HepG2 (cell line): ENCODE data around the gene ROPN1B. TPM values are rescaled to one million over a fixed set of nuclear protein-coding genes. Genes with fewer than 3 reads are reported as not detected.

Experiments
- ATAC-seq: fragments of 200-7000 bp; cut with Tn5 transposase; 3 replicates; pipeline ENCODE4 v1.9.1; 2020; ENCODE audit warnings: mild to moderate bottlenecking, moderate library complexity
- BruUV-seq: library from RNA; stranded (reverse); fragments of 400-500 nt; replicated peaks from 2 replicates; lab custom pipeline; 2021; lab: Mats Ljungman, UMichigan
- CTCF ChIA-PET: fragments of 300-600 bp; formaldehyde crosslinking; extraction: SDS; loops from one replicate; lab custom pipeline; 2021; ENCODE audit warnings: low total read pairs, inconsistent platforms, low intra/inter-chr PET ratio; lab: Yijun Ruan, JAX
- POLR2A ChIA-PET: fragments of 350-600 bp; sonication (Branson Sonifier 250); formaldehyde crosslinking; loops from one replicate; lab custom pipeline; 2020; ENCODE audit warnings: antibody characterized with exemption, inconsistent platforms; lab: Yijun Ruan, JAX
- DNase-seq: peaks from one replicate; pipeline ENCODE4 v3.0.0-alpha.2; 2015; ENCODE audit warnings: low spot score
- FAIRE-seq: peaks from 3 replicates; lab custom pipeline; 2011; peaks lifted over from hg19 to GRCh38; lab: Jason Lieb, UNC
- H2AFZ ChIP-seq: one replicate; pipeline ENCODE4 v1.6.1; 2011; ENCODE audit warnings: low read length, inconsistent platforms
- H3K27ac ChIP-seq: fragments of 300-600 bp; 3 replicates; pipeline ENCODE4 v1.8.0; 2011; ENCODE audit warnings: mixed run types, mild to moderate bottlenecking, mixed read lengths, low read length, inconsistent platforms; ENCODE audit not compliant: insufficient read depth; ENCODE audit errors: extremely low read length
- H3K27me3 ChIP-seq, 2 experiments: fragments of 200-600 bp in 1 of 2; 2 replicates in 1 of 2; 3 replicates in 1 of 2; pipeline versions ENCODE4 v1.6.0 to v1.8.0; 2011; ENCODE audit warnings: low read length in 2 of 2, mild to moderate bottlenecking in 2 of 2, moderate library complexity in 2 of 2, inconsistent platforms in 1 of 2; ENCODE audit not compliant: insufficient read depth in 2 of 2, control insufficient read depth in 1 of 2
- H3K36me3 ChIP-seq, 2 experiments: fragments of 200-600 bp in 1 of 2; replicated peaks in 1 of 2; 2 replicates in 1 of 2; 3 replicates in 1 of 2; pipeline versions ENCODE4 v1.5.1 to v1.8.0; 2011; ENCODE audit warnings: low read length in 2 of 2, inconsistent platforms in 1 of 2; ENCODE audit not compliant: insufficient read depth in 2 of 2, control insufficient read depth in 1 of 2
- H3K4me1 ChIP-seq: 2 replicates; pipeline ENCODE4 v1.5.1; 2012; ENCODE audit warnings: low read length, inconsistent platforms; ENCODE audit not compliant: insufficient read depth
- H3K4me2 ChIP-seq: 2 replicates; pipeline ENCODE4 v1.6.0; 2011; ENCODE audit warnings: low read depth, low read length, inconsistent platforms
- H3K4me3 ChIP-seq, 3 experiments: fragments of 200-600 bp in 1 of 3; sonication (generic), shearing (Covaris generic) in 1 of 3; replicated peaks in 1 of 3; 2 replicates each; pipeline ENCODE4 v1.5.1; 2011 to 2016; ENCODE audit warnings: low read length in 3 of 3, inconsistent platforms in 2 of 3, low read depth in 2 of 3, mild to moderate bottlenecking in 2 of 3, control low read depth in 1 of 3, mixed read lengths in 1 of 3; ENCODE audit not compliant: insufficient read depth in 1 of 3
- H3K79me2 ChIP-seq: one replicate; pipeline ENCODE4 v1.6.1; 2011; ENCODE audit warnings: low read length, inconsistent platforms; ENCODE audit not compliant: insufficient read depth
- H3K9ac ChIP-seq: 2 replicates; pipeline ENCODE4 v1.6.0; 2011; ENCODE audit warnings: mild to moderate bottlenecking, low read depth, low read length, inconsistent platforms; ENCODE audit not compliant: insufficient read depth
- H3K9me3 ChIP-seq: 2 replicates; pipeline ENCODE4 v1.5.1; 2012; ENCODE audit warnings: mild to moderate bottlenecking, low read length
- H4K20me1 ChIP-seq: 2 replicates; pipeline ENCODE4 v1.6.0; 2011; ENCODE audit warnings: inconsistent platforms, mild to moderate bottlenecking, low read length, moderate library complexity; ENCODE audit not compliant: insufficient read depth
- AHR ChIP-seq: IDR thresholded peaks from 2 replicates; pipeline ENCODE4 v1.6.1; 2018; ENCODE audit warnings: missing genetic modification reagents, missing compliant biosample characterization
- FOXC1 ChIP-seq: sonication (generic); formaldehyde crosslinking; IDR thresholded peaks from 2 replicates; pipeline ENCODE4 v1.8.0; 2022; ENCODE audit warnings: mild to moderate bottlenecking, missing genetic modification reagents, borderline replicate concordance
- POGK ChIP-seq: sonication (generic); formaldehyde crosslinking; conservative IDR thresholded peaks from 2 replicates; pipeline ENCODE4 v1.8.0; 2022; ENCODE audit warnings: mild to moderate bottlenecking, moderate library complexity, missing genetic modification reagents
- POLR2AphosphoS5 ChIP-seq: IDR thresholded peaks from 2 replicates; pipeline ENCODE4 v1.6.1; 2012; ENCODE audit warnings: low read depth, low read length
- ZNF30 ChIP-seq: sonication (generic); formaldehyde crosslinking; IDR thresholded peaks from 2 replicates; pipeline ENCODE4 v1.5.0; 2020; ENCODE audit warnings: mild to moderate bottlenecking, missing genetic modification reagents
- ZNF512 ChIP-seq: sonication (generic); formaldehyde crosslinking; IDR thresholded peaks from 2 replicates; pipeline ENCODE4 v1.4.0; 2020; ENCODE audit warnings: mild to moderate bottlenecking, missing genetic modification reagents
- ZNF749 ChIP-seq: sonication (generic); formaldehyde crosslinking; IDR thresholded peaks from 2 replicates; pipeline ENCODE4 v1.8.0; 2022; ENCODE audit warnings: mild to moderate bottlenecking, missing genetic modification reagents, moderate library complexity, borderline replicate concordance
- WGBS: methylation state at CpG from one replicate; pipeline ENCODE4 v1.1.6; 2017; ENCODE audit warnings: low lambda C conversion rate; 5-methylcytosine and 5-hydroxymethylcytosine counted together
- in situ Hi-C: cut with HindIII; loops from 2 replicates; pipeline ENCODE4 v1.10.0; 2017; ENCODE audit warnings: low pct_unique_long_range_greater_than_20kb; ENCODE audit not compliant: extremely low pct_ligation_motif_present
- intact Hi-C: fragments of 100-400 bp; cut with micrococcal nuclease; formaldehyde crosslinking; loops from one replicate; pipeline ENCODE4 v1.10.0; 2022; ENCODE audit not compliant: unreplicated experiment
- polyA plus RNA-seq, 8 experiments: library from polyadenylated mRNA; depleted of rRNA in 3 of 8; stranded (reverse) in 7 of 8; unstranded in 1 of 8; fragments of >200 nt; fragmentation: Illumina TruSeq in 4 of 8; extraction: Trizol in 4 of 8; gene quantifications; 2 replicates each; pipeline versions ENCODE4 v1.2.1 to v1.2.3, GENCODE V29; 2011 to 2016; ENCODE audit warnings: low read depth in 4 of 8, missing spikeins in 1 of 8, mixed read lengths in 1 of 8; ENCODE audit not compliant: insufficient read depth in 1 of 8
- total RNA-seq, 5 experiments: library from RNA; depleted of rRNA; stranded (reverse); fragments of >200 nt; fragmentation: Illumina TruSeq; extraction: Trizol; gene quantifications; 2 replicates each; pipeline ENCODE4 v1.2.3, GENCODE V29; 2016; ENCODE audit warnings: low read depth in 1 of 5

The ROPN1B gene
- total and polyA plus RNA-seq, 2 of the 13 experiments (the other 11 are each of a cell fraction or from before 2014, with no cell fraction given): not detected

- no peak for FAIRE-seq
- Histone ChIP-seq H3K27me3 (no peaks in the 10 kb centered on the region), H2AFZ (no peak overlapping the region), H3K9ac (no peak overlapping the region), H3K27ac (no peak overlapping the region), H3K79me2 (no peaks in the 10 kb centered on the region), H4K20me1 (0 out of 2 replicates have a peak, but pooled peaks cover 2% of the 10 kb centered on the region), H3K36me3 (peaks cover 3 to 6% of the 10 kb centered on the region in 2 experiments; a peak in 3 of 5 replicates), H3K4me1 (no peaks in the 10 kb centered on the region), H3K4me2 (no peak overlapping the region), H3K9me3 (no peaks in the 10 kb centered on the region), H3K4me3 (no peak overlapping the region)
- ATAC-seq: no peak
- TF ChIP-seq POLR2AphosphoS5: no peak
- no peak for TF ChIP-seq FOXC1
- TF ChIP-seq AHR: no peak
- TF ChIP-seq ZNF512 (CRISPR knock-in tag): no peak
- TF ChIP-seq POGK (CRISPR knock-in tag): no peak
- no peak for TF ChIP-seq ZNF30 (CRISPR knock-in tag)
- TF ChIP-seq ZNF749 (CRISPR knock-in tag): no peak
- WGBS: 92% methylated on average over 8 of the region's 10 CpGs
- ChIA-PET POLR2A (no interaction called here), CTCF (no interaction called here)
- intact Hi-C loops: no loop called here
- DNase-seq: no peak
- in situ Hi-C loops: no loop called here
- no TSS peak for BruUV-seq
Measured at GRCh38 chr3:126015075-126015474, 46.1 kb downstream of the ROPN1B start.
